Middle frontal gyrus (tissue), 1 donor: ENCODE data around the gene PCNT.

Source experiments
- DNase-seq: peaks from one replicate; pipeline ENCODE4 v3.0.0-alpha.2; 2015; ENCODE audit warnings: low spot score; ENCODE audit errors: extremely low spot score

The PCNT gene

GRCh38 chr21:46406001-46406400 lies 82.0 kb downstream of the PCNT start:
- DNase-seq, result no peak

- no peak for DNase-seq
Observed at GRCh38 chr21:46409641-46410406, 85.9 kb downstream of the PCNT start.

GRCh38 chr21:46410516-46410915 lies 86.6 kb downstream of the PCNT start:
- no peak for DNase-seq

- DNase-seq, result no peak
Observed at GRCh38 chr21:46411236-46411635, 87.3 kb downstream of the PCNT start.

- no peak for DNase-seq
Observed at GRCh38 chr21:46411691-46412090, 87.7 kb downstream of the PCNT start.

GRCh38 chr21:46412521-46413364 lies 88.8 kb downstream of the PCNT start:
- DNase-seq, result no peak

- no peak for DNase-seq
Observed at GRCh38 chr21:46413365-46413696, 89.4 kb downstream of the PCNT start.

- DNase-seq, result no peak
Observed at GRCh38 chr21:46414965-46415275, 91.0 kb downstream of the PCNT start.

GRCh38 chr21:46416551-46416950 lies 92.6 kb downstream of the PCNT start:
- no peak for DNase-seq

- no peak for DNase-seq
Observed at GRCh38 chr21:46418265-46418946, 94.5 kb downstream of the PCNT start.

GRCh38 chr21:46420241-46421190 lies 96.6 kb downstream of the PCNT start:
- no peak for DNase-seq

GRCh38 chr21:46421191-46421750 lies 97.3 kb downstream of the PCNT start:
- no peak for DNase-seq

GRCh38 chr21:46421756-46422555 lies 98.0 kb downstream of the PCNT start:
- no peak for DNase-seq

- no peak for DNase-seq
Observed at GRCh38 chr21:46422636-46423241, 98.8 kb downstream of the PCNT start.

- no peak for DNase-seq
Observed at GRCh38 chr21:46423546-46424038, 99.6 kb downstream of the PCNT start.

GRCh38 chr21:46424039-46424591 lies 100.2 kb downstream of the PCNT start:
- no peak for DNase-seq

- DNase-seq, result no peak
Observed at GRCh38 chr21:46424621-46425020, 100.7 kb downstream of the PCNT start.

GRCh38 chr21:46425041-46425440 lies 101.1 kb downstream of the PCNT start:
- DNase-seq, result no peak

GRCh38 chr21:46425571-46425970 lies 101.6 kb downstream of the PCNT start:
- no peak for DNase-seq
